Suprapubic skin (tissue), 4 donors: ENCODE measurements around the gene DPY19L1.

Experiments
- CTCF ChIP-seq, 2 donors: fragments of 200-600 bp in 1 of 2; fragments of 450-650 bp in 1 of 2; sonication (generic) in 1 of 2; IDR thresholded peaks; one replicate each; pipeline ENCODE4 v1.5.1; 2016 to 2019; ENCODE audit warnings: antibody characterized with exemption in 2 of 2, mild to moderate bottlenecking in 1 of 2, moderate library complexity in 1 of 2
- POLR2A ChIP-seq, 2 donors: fragments of 450-650 bp; IDR thresholded peaks; one replicate each; pipeline ENCODE4 v1.6.1; 2017; ENCODE audit warnings: antibody characterized with exemption in 2 of 2, mild to moderate bottlenecking in 2 of 2, moderate library complexity in 2 of 2
- POLR2AphosphoS5 ChIP-seq, 3 donors: sonication (generic); formaldehyde crosslinking; IDR thresholded peaks; one replicate each; pipeline ENCODE4 v1.6.1; 2017; ENCODE audit warnings: antibody characterized with exemption in 3 of 3

- no peak for TF ChIP-seq CTCF (IDR thresholded peaks at IDR 0.05)
- no peak for TF ChIP-seq POLR2A (IDR thresholded peaks at IDR 0.05)
- no peak for TF ChIP-seq POLR2AphosphoS5 (IDR thresholded peaks at IDR 0.05)
Observed at GRCh38 chr7:34958021-34958420, 79.3 kb downstream of the DPY19L1 start.
